Endothelial cell of umbilical vein (primary cell): ENCODE results near the gene AZU1. TPM values are rescaled to one million over a fixed set of nuclear protein-coding genes. Genes with fewer than 3 reads are reported as not detected.

ENCODE experiments used
- BruUV-seq: library from RNA; stranded (reverse); fragments of 400-500 nt; replicated peaks from 2 replicates; lab custom pipeline; 2021; lab: Mats Ljungman, UMichigan
- CTCF ChIA-PET: fragments of 300-600, 350-600 bp; sonication (Branson Sonifier 250); formaldehyde crosslinking; loops from one replicate; lab custom pipeline; 2021; ENCODE audit warnings: antibody characterized with exemption, inconsistent platforms; lab: Charles Lee
- POLR2A ChIA-PET: fragments of 300-600, 350-600 bp; sonication (Branson Sonifier 250); formaldehyde crosslinking; loops from one replicate; lab custom pipeline; 2021; ENCODE audit warnings: antibody characterized with exemption, inconsistent platforms; lab: Charles Lee
- DNase-seq: peaks from one replicate; pipeline ENCODE4 v3.0.0-alpha.2; 2011; ENCODE audit warnings: low read depth, low spot score
- FAIRE-seq: peaks from 2 replicates; lab custom pipeline; 2011; peaks lifted over from hg19 to GRCh38; lab: Jason Lieb, UNC
- H2AFZ ChIP-seq: 2 replicates; pipeline ENCODE4 v1.6.0; 2012; ENCODE audit warnings: low read depth, low read length, control low read depth, inconsistent platforms
- H3K27ac ChIP-seq: 2 replicates; pipeline ENCODE4 v1.5.1; 2011; ENCODE audit warnings: low read depth, mild to moderate bottlenecking, control low read depth, low read length, moderate library complexity; ENCODE audit not compliant: insufficient read depth
- H3K27me3 ChIP-seq, 2 experiments: 2 replicates each; pipeline versions ENCODE4 v1.6.0 to v1.6.1; 2011; ENCODE audit warnings: low read length in 2 of 2, mixed read lengths in 1 of 2; ENCODE audit not compliant: control insufficient read depth in 2 of 2, insufficient read depth in 2 of 2
- H3K36me3 ChIP-seq, 2 experiments: 2 replicates in 1 of 2; 3 replicates in 1 of 2; pipeline ENCODE4 v1.5.1; 2011; ENCODE audit warnings: low read length in 2 of 2, mild to moderate bottlenecking in 1 of 2, moderate library complexity in 1 of 2; ENCODE audit not compliant: control insufficient read depth in 2 of 2, insufficient read depth in 2 of 2; ENCODE audit errors: extremely low read depth in 1 of 2
- H3K4me1 ChIP-seq: 3 replicates; pipeline ENCODE4 v1.5.1; 2011; ENCODE audit warnings: mild to moderate bottlenecking, low read length; ENCODE audit not compliant: control insufficient read depth, insufficient read depth; ENCODE audit errors: extremely low read depth
- H3K4me2 ChIP-seq: 2 replicates; pipeline ENCODE4 v1.6.1; 2011; ENCODE audit warnings: low read length, control low read depth, mixed read lengths; ENCODE audit not compliant: insufficient read depth
- H3K4me3 ChIP-seq, 3 experiments: fragments of 200-600 bp in 1 of 3; sonication (generic), shearing (Covaris generic) in 1 of 3; replicated peaks in 1 of 3; 2 replicates each; pipeline ENCODE4 v1.5.1; 2011 to 2016; ENCODE audit warnings: control low read depth in 3 of 3, low read length in 3 of 3, mild to moderate bottlenecking in 2 of 3, inconsistent platforms in 1 of 3, low read depth in 1 of 3, moderate library complexity in 1 of 3; ENCODE audit not compliant: insufficient read depth in 1 of 3
- H3K79me2 ChIP-seq: 2 replicates; pipeline ENCODE4 v1.6.0; 2012; ENCODE audit warnings: low read length, inconsistent platforms; ENCODE audit not compliant: control insufficient read depth, insufficient read depth
- H3K9ac ChIP-seq: replicated peaks from 2 replicates; pipeline ENCODE3; 2011; ENCODE audit warnings: low read length, control low read depth; ENCODE audit not compliant: insufficient read depth; ENCODE audit errors: extremely low read depth
- H3K9me1 ChIP-seq: replicated peaks from 3 replicates; pipeline ENCODE4 v1.6.0; 2011; ENCODE audit warnings: mild to moderate bottlenecking, low read length; ENCODE audit not compliant: control insufficient read depth, insufficient read depth; ENCODE audit errors: extremely low read depth
- H3K9me3 ChIP-seq: replicated peaks from 2 replicates; pipeline ENCODE4 v1.5.1; 2012; ENCODE audit warnings: low read length, inconsistent platforms; ENCODE audit not compliant: control insufficient read depth, insufficient read depth
- H4K20me1 ChIP-seq: replicated peaks from 2 replicates; pipeline ENCODE3; 2011; ENCODE audit warnings: mild to moderate bottlenecking, low read length; ENCODE audit not compliant: control insufficient read depth, insufficient read depth; ENCODE audit errors: extremely low read depth
- EZH2 ChIP-seq: IDR thresholded peaks from 2 replicates; pipeline ENCODE4 v1.6.1; 2012; ENCODE audit warnings: borderline replicate concordance, low read depth, mild to moderate bottlenecking, moderate library complexity, low read length, inconsistent platforms; ENCODE audit not compliant: severe bottlenecking
- FOS ChIP-seq: IDR thresholded peaks from 2 replicates; pipeline ENCODE4 v1.6.1; 2011; ENCODE audit warnings: mild to moderate bottlenecking, low read length, moderate library complexity, borderline replicate concordance; ENCODE audit not compliant: insufficient read depth
- GATA2 ChIP-seq: IDR thresholded peaks from 2 replicates; pipeline ENCODE4 v1.7.0; 2011; ENCODE audit warnings: low read depth, mild to moderate bottlenecking, moderate library complexity, mixed read lengths, low read length; ENCODE audit not compliant: insufficient read length, insufficient read depth
- JUN ChIP-seq: IDR thresholded peaks from 2 replicates; pipeline ENCODE4 v1.6.1; 2011; ENCODE audit warnings: borderline replicate concordance, low read depth; ENCODE audit not compliant: insufficient read length, insufficient read depth
- MYC ChIP-seq: IDR thresholded peaks from one replicate; pipeline ENCODE4 v1.6.1; 2011; ENCODE audit warnings: mild to moderate bottlenecking, low read depth, low read length
- POLR2A ChIP-seq: IDR thresholded peaks from 2 replicates; pipeline ENCODE4 v1.6.1; 2012; ENCODE audit warnings: low read depth, mild to moderate bottlenecking, control low read depth, low read length
- POLR2AphosphoS5 ChIP-seq: IDR thresholded peaks from 2 replicates; pipeline ENCODE4 v1.6.1; 2012; ENCODE audit warnings: low read depth, mild to moderate bottlenecking, control low read depth, low read length, moderate library complexity; ENCODE audit not compliant: insufficient read depth
- dilution Hi-C: fragments of 300-500 bp; cut with MboI; formaldehyde crosslinking; loops from one replicate; pipeline ENCODE4 v1.15.0; 2019; ENCODE audit warnings: low sequenced_read_pairs; ENCODE audit not compliant: extremely low pct_ligation_motif_present
- intact Hi-C: fragments of 100-400 bp; cut with micrococcal nuclease; formaldehyde crosslinking; loops from one replicate; pipeline ENCODE4 v1.10.0; 2022
- polyA plus RNA-seq, 4 experiments: library from polyadenylated mRNA; depleted of rRNA in 3 of 4; stranded (reverse) in 3 of 4; unstranded in 1 of 4; fragments of >200 nt; gene quantifications; 2 replicates each; pipeline versions ENCODE4 v1.2.1 to v1.2.3, GENCODE V29; 2011 to 2012; ENCODE audit warnings: missing spikeins in 1 of 4
- total RNA-seq: library from RNA; stranded (reverse); gene quantifications from 2 replicates; pipeline ENCODE4 v1.2.3, GENCODE V29; 2021
- TF ChIP-seq, protein P1 (sequence below), 2 donors: IDR thresholded peaks; 1 replicate in 1 of 2; 2 replicates in 1 of 2; pipeline ENCODE4 v1.5.1; 2011; ENCODE audit warnings: low read length in 2 of 2, mild to moderate bottlenecking in 2 of 2, moderate library complexity in 2 of 2, control low read depth in 1 of 2, inconsistent platforms in 1 of 2, low read depth in 1 of 2; ENCODE audit not compliant: insufficient read depth in 1 of 2; ENCODE audit errors: extremely low read depth in 1 of 2
- TF ChIP-seq, protein P2 (sequence below): IDR thresholded peaks from 2 replicates; pipeline ENCODE4 v1.6.1; 2011; ENCODE audit not compliant: insufficient read depth, insufficient read length

Gene AZU1
- total and polyA plus RNA-seq, 2 donors (not counting 3 experiments of a cell fraction or from before 2014, with no cell fraction given), result 0.12 TPM; not detected in 1

DNA sequence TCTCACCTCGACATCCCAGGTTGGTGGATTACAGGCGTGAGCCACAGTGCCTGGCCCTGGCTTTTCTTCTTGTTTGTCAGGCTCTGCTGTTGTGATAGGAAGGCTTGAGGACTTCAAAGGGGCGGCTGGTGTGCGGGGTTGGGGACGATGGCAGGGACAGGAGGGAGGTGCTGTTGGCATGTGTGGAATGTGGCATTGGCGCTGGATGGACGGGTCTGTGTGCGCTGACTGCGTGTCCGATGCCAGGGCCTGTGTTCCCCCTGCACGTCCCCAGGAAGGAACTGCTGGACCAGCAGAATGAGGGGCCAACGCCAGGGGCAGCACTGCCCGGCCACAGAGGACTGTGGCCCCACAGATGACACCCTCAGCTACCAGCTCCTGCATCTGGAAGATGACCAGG is 43.1 kb upstream of the AZU1 start:
- no peak for TF ChIP-seq POLR2A
- TF ChIP-seq, protein P1, sequence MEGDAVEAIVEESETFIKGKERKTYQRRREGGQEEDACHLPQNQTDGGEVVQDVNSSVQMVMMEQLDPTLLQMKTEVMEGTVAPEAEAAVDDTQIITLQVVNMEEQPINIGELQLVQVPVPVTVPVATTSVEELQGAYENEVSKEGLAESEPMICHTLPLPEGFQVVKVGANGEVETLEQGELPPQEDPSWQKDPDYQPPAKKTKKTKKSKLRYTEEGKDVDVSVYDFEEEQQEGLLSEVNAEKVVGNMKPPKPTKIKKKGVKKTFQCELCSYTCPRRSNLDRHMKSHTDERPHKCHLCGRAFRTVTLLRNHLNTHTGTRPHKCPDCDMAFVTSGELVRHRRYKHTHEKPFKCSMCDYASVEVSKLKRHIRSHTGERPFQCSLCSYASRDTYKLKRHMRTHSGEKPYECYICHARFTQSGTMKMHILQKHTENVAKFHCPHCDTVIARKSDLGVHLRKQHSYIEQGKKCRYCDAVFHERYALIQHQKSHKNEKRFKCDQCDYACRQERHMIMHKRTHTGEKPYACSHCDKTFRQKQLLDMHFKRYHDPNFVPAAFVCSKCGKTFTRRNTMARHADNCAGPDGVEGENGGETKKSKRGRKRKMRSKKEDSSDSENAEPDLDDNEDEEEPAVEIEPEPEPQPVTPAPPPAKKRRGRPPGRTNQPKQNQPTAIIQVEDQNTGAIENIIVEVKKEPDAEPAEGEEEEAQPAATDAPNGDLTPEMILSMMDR (IDR thresholded peaks at IDR 0.05; ENCODE audit: extremely low read depth in 1 of 2, insufficient read depth in 1 of 2, low read depth in 1 of 2, low read length in 2 of 2), result peak in 1 of 2 donors; percentile 10
- Histone ChIP-seq H4K20me1 (no peaks in the 10 kb centered on the region), H3K27me3 (no peaks in the 10 kb centered on the region), H3K36me3 (no peaks in the 10 kb centered on the region), H3K27ac (peak overlapping the region; percentile 94), H3K9ac (no peak overlapping the region), H3K4me3 (no peak overlapping the region), H3K9me1 (no peaks in the 10 kb centered on the region), H3K79me2 (peaks cover 13% of the 10 kb centered on the region), H2AFZ (peak overlapping the region; percentile 5), H3K9me3 (no peaks in the 10 kb centered on the region), H3K4me1 (peaks cover 41% of the 10 kb centered on the region), H3K4me2 (no peak overlapping the region)
- intact Hi-C loops, result no loop called here
- dilution Hi-C loops, result no loop called here
- POLR2A ChIA-PET, result interaction anchor here (0.6 to 1.3 kb wide), 3 partner anchors 12 to 1264 kb away, joined by 3 to 5 read pairs (median 3); no protein-coding TSS in a partner anchor
- DNase-seq, result no peak
- CTCF ChIA-PET, result no interaction called here
- BruUV-seq, result no TSS peak
- FAIRE-seq, result no peak

DNA sequence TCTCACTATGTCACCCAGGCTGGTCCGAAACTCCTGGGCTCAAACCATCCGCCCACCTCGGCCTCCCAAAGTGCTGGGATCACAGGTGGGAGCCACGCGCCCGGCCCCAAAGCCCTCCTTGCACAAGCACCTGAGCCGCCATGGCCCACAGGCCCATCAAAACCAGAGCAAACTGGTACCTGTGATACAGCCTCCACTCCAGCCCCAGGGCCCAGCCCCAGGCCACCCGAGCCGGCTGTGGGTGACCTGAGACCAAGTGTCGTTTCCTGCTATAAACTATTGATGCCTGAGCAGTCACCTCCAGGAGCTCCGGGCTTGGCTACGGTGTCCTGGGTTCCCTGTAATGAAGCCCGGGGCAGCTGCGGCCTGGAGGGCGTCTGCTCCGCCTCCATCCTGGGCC is 40.1 kb upstream of the AZU1 start:
- ChIA-PET CTCF (no interaction called here), POLR2A (no interaction called here)

More for the DNA sequence above, 40.1 kb upstream of the AZU1 start:
- Histone ChIP-seq H3K9me3 (no peaks in the 10 kb centered on the region), H3K4me2 (no peak overlapping the region), H3K27me3 (no peaks in the 10 kb centered on the region), H3K9me1 (no peaks in the 10 kb centered on the region), H3K27ac (no peak overlapping the region), H3K9ac (no peak overlapping the region), H3K36me3 (no peaks in the 10 kb centered on the region), H4K20me1 (no peaks in the 10 kb centered on the region), H3K4me1 (peaks cover 45% of the 10 kb centered on the region), H2AFZ (no peak overlapping the region), H3K79me2 (peaks cover 5% of the 10 kb centered on the region), H3K4me3 (no peak overlapping the region)
- intact Hi-C loops, result no loop called here
- no TSS peak for BruUV-seq
- TF ChIP-seq GATA2, result no peak
- TF ChIP-seq FOS, result no peak
- TF ChIP-seq EZH2, result no peak
- TF ChIP-seq POLR2AphosphoS5, result no peak
- no peak for TF ChIP-seq POLR2A
- TF ChIP-seq, protein P2, sequence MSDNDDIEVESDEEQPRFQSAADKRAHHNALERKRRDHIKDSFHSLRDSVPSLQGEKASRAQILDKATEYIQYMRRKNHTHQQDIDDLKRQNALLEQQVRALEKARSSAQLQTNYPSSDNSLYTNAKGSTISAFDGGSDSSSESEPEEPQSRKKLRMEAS, result no peak
- no peak for TF ChIP-seq JUN
- no peak for TF ChIP-seq MYC
- TF ChIP-seq, protein P1 (IDR thresholded peaks at IDR 0.05; ENCODE audit: extremely low read depth in 1 of 2, insufficient read depth in 1 of 2, low read depth in 1 of 2, low read length in 2 of 2), result no peak
- FAIRE-seq, result no peak
- dilution Hi-C loops, result no loop called here
- DNase-seq, result no peak
